Skin epidermis (tissue), 12 donors: ENCODE results near the gene ATXN2L.
"Not testable (repeated sequence)": the region's sequence is repeated elsewhere in the genome, so short reads cannot be mapped to it uniquely, and the experiment has no call there.

Experiments
- H3K27ac ChIP-seq, 21 experiments: fragments of 200-600 bp; sonication (generic) in 11 of 21; one replicate each; pipeline ENCODE4 v1.5.0; 2020; ENCODE audit warnings: mild to moderate bottlenecking in 3 of 21, inconsistent platforms in 2 of 21, moderate library complexity in 2 of 21
- H3K4me3 ChIP-seq, 7 experiments: fragments of 200-600 bp; sonication (generic) in 2 of 7; one replicate each; pipeline ENCODE4 v1.5.0; 2020; ENCODE audit warnings: inconsistent platforms in 2 of 7, mild to moderate bottlenecking in 2 of 7, moderate library complexity in 1 of 7

ATXN2L gene

DNA sequence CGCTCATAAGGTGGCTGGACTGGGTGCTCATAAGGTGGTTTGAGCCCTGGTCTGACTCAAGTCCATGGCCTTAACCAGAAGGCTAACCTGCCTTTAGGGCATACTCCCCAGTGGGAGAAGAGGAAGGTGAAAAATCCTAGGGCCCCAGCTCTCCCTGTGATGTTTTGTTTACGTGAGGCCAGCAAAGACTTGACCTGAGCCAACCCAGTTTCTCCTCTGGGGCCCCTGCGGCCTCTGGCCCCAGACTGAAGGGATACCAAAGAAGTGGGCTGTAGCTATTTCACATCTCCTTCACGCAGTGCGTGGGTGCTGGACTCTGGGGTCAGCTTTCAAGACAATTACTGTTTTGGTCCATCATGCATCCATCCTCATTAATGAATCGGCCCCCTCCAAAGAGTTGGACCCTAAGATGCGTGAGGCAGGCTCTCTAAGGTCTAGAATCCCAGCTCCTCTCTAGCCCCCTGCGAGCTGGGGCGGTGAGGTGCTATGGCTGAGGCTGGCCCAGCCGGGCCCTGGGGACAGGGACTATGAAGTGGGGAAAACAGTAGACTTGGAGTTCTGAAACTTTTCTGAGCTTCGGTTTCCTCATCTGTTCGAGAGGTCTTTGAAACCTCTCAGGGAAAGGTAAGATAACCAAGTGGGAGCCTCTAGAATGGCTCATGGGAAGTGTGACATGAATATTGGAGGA lies 42.3 kb downstream of the ATXN2L start:
- H3K27ac ChIP-seq: peak overlapping the region in 1 of 21 experiments; percentile 88
- peak overlapping the region in 1 of 7 experiments; percentile 63 for H3K4me3 ChIP-seq

DNA sequence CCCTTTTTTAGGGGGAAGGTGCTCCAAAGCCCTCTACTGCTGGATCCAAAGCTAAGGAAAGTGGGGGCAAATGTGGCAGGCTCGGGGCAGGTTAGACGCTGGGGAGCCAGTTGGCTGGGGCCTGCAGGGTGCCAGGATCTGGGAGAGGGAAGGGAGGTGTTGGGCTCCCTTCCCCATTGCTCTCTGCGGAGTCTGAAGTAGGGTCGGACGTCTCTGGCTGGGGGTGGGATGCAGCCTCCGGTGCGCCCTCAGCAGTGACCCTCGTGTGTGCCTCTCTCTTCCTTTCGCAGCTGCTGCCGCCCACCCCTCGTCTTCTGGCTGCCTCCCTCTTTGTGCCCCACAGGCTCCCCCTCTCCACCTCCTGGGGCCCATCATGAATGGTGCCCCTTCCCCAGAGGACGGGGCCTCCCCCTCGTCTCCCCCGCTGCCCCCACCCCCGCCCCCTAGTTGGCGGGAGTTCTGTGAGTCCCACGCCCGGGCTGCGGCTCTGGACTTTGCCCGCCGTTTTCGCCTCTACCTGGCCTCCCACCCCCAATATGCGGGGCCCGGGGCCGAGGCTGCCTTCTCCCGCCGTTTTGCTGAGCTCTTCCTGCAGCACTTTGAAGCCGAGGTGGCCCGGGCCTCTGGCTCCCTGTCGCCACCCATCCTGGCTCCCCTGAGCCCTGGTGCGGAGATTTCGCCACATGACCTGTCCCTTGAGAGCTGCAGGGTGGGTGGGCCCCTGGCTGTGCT lies 43.1 kb downstream of the ATXN2L start:
- H3K27ac ChIP-seq: no peak overlapping the region

DNA sequence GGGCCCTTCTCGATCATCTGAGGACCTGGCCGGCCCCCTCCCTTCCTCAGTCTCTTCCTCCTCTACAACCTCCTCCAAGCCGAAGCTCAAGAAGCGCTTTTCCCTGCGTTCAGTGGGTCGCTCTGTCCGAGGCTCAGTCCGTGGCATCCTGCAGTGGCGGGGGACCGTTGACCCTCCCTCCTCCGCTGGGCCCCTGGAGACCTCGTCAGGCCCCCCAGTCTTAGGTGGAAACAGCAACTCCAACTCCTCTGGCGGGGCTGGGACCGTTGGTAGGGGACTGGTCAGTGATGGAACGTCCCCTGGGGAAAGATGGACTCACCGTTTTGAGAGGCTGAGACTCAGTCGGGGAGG lies 43.6 kb downstream of the ATXN2L start:
- H3K27ac ChIP-seq: no peak overlapping the region
- no peak overlapping the region for H3K4me3 ChIP-seq

More for the DNA sequence above, 43.1 kb downstream of the ATXN2L start:
- no peak overlapping the region for H3K4me3 ChIP-seq

DNA sequence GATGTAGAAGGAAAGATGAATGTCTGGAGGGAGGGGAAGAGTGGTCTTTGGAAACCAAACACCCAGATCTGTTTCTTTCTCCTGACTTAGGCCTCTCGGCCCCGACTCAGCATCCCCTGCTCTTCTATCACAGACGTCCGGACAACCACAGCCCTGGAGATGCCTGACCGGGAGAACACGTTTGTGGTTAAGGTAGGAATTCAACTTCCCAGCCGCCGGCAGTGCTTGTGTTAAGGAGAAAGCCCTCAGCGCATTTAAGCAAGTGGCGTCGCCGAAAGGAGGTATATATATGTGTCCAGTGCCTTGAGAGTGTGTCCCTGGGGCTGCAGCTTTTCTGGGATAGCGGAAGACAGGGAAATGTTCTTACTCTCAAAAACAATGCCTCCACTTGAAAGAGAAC lies 44.4 kb downstream of the ATXN2L start:
- Histone ChIP-seq H3K27ac (no peak overlapping the region), H3K4me3 (no peak overlapping the region)

DNA sequence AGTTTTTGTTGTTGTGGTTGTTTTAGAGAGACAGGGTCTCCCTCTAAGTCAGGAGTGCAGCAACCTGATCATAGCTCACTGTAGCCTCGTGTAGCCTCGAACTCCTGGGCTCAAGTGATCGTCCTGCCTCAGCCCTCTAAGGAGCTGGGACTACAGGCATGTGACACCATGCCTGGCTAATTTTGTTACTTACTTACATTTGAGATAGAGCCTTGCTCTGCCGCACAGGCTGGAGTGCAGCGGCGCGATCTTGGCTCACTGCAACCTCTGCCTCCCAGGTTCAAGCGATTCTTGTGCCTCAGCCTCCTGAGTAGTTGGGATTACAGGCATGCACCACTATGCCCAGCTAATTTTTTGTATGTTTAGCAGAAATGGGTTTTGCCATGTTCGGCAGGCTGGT lies 44.8 kb downstream of the ATXN2L start:
- not testable (repeated sequence) for H3K4me3 ChIP-seq, H3K27ac ChIP-seq

DNA sequence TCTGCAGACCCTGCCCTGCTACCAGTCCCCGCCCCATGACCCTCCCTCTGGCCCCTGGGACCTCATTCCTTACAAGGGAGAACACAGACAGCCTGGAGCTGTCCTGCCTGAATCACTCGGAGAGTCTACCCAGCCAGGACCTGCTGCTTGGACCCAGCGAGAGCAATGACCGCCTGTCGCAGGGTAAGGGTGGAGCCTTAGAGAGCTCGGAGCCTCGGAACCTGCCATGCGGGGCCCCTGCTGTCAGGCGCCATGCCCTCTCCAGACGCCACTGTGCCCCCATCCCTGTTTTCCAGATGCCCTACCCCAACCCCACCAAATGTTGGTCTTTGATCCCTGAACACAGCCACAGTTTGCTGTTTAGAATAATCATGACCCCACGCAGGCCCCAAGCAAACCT lies 46.4 kb downstream of the ATXN2L start:
- H3K4me3 ChIP-seq: no peak overlapping the region
- H3K27ac ChIP-seq: no peak overlapping the region

DNA sequence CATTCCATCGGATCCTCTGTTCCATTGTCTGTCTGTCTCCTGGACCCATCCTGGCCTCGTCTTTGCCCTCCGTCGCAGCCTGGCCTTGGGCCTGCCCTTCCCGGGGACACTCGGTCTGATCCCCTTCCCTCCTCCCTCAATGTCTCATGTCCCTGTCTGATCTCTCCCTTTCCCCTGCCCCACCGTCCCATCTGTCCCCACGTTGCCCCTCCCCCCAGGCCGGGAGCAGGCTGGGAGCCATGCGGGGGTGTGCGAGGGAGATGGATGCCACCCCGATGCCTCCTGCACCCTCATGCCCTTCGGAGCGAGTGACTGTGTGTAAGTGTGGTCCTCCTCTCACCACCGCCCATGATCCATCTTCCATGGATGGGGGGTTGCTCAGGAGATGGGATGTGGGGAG lies 50.2 kb downstream of the ATXN2L start:
- Histone ChIP-seq H3K27ac (no peak overlapping the region), H3K4me3 (no peak overlapping the region)

DNA sequence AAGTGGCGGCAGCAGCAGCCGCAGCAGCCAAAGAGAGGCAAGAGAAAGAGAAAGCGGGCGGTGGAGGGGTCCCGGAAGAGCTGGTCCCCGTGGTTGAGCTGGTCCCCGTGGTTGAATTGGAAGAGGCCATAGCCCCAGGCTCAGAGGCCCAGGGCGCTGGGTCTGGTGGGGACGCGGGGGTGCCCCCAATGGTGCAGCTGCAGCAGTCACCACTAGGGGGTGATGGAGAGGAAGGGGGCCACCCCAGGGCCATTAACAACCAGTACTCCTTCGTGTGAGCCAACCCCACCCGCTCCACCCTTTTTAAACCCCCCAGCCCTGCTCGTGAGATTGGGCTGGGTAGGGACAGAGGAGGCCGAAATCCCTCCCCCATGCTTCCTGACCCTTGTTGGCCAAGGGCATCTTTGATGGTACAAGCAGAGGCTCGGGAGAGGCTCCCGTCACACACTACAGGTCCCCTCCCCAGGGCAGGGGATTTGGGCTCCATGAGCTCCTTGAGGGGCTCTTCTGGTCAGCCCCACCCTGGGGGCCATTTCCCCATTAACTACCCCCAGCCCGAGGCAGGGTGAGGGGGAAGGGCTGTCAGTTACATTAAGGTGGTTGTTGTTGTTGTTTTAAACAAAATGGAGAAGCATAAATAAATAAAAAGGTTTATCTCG lies 50.9 kb downstream of the ATXN2L start:
- H3K27ac ChIP-seq: no peak overlapping the region
- H3K4me3 ChIP-seq: no peak overlapping the region

DNA sequence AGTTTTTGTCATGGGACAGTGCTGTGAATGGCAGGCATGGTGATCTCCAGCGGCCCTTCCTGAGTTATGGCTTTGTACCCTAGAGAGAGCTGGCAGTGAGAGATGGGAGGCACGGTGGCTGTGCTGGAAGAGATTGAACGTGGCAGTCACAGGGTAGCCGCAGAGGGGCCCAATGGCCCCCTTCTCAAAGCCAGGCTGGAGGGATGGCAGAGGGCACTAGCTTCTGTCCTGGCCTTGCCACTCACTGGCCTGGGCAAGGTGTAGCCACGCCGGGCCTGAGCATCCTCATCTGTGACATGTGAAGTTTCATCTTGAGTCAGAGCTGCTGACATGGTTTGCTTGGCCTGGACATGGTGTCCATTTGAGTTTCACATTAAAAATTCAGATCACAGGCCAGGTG lies 51.6 kb downstream of the ATXN2L start:
- Histone ChIP-seq H3K27ac (no peak overlapping the region), H3K4me3 (no peak overlapping the region)

DNA sequence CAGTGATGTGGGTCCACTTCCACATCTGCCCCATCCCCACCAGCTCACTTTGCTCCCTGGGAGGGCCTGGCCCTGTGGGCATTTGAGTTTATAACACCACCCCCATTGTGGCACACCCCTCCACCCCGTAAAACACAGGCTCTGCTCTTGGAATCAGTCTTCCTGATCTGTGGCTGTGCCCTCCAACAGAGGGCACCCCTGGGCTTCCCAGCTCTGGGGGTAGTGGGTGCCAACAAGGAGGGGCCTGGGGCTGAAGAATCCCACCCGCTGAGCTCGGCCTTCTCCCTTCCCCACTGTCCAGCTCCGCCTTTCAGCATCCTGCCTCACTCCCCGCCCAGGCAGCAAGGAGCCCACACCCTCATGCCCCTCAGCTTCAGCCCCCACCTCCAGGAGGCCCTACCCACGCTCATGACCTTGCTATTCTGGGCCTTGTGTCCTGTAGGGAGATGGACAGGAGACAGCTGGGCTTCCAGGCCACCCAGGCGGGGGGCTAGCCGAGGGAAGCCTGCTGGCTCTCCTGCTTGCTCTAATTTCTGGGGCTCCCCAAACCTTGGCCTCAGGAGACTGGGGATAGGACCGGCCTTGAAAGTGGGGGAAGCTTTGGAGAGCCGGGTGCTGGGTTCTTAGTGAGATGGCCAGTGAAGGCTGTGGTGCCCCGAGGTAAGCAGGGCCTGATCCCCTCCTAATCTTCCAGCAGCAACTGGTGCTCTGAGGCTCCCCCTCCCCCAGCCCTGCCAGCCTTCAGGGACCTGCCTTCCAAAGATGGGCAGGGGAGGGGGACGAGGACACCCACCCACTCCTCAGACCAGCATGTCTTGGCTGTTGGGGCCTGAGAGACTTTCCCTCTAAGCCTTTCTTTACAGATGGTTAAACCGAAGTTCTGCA lies 52.6 kb downstream of the ATXN2L start:
- Histone ChIP-seq H3K27ac (no peak overlapping the region), H3K4me3 (no peak overlapping the region)

DNA sequence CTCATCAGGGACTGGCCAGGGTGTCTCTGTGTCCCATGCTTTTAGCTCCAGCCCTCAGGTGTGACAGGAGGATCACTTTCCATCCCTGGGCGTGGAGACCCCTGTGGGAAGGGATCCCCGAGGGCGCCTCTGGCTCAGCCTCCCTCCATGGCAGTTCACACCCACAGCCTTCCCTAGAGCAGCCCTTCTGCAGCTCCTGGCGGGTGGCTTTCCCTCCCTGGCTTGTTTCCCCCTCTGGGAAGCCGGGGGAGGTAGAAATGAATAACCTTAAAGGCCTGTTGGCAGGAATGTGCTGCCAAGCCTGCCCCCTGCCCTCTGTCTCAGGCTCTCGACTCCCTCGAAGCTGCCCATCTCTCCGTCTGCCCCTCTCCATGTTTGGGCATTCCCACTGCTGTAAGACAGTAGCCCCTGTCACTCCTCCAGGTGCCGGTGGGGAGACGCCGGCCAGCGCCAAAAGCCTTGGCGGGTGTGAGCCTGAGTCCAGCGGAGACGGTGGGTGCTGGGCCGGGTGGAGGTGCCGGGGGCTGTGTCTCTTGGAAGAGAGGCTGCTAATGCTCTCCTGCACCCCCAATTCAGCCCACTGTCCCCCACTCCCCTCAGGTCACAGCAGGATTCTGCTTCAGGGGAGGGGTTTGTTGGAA lies 53.3 kb downstream of the ATXN2L start:
- Histone ChIP-seq H3K27ac (no peak overlapping the region), H3K4me3 (no peak overlapping the region)

DNA sequence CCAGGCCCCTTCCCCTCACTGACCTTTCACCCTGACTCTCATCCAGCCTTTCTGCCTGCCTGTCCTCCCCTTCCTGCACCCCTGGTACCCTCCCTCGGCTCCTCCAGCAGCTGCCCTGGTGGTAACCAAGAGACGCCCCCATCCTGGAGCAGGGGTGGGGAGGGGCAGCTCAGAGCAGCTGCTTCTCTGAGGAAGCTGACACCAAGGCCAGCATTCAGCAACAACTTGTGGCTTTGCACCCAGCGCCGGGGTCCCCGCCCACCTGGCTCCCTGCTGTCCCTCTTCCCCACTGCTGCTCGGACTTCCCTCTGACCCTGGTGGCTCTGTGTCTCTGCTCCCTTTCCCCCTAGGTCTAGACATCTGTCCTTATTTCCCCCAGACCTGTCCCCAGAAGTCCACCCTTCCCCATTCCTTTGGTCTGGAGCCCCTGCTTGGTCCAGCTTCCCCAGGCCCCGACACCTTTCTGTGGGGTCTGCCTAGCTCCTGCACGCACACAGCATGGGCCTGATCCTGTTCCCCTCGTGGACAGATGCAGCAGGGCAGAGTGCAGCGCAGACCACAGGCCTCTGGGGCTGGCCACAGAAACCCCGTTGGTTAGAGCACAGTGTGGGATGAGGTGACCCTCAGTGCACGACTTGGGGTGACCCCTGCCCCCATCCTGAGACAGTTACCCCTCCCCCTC lies 54.3 kb downstream of the ATXN2L start:
- Histone ChIP-seq H3K4me3 (no peak overlapping the region), H3K27ac (no peak overlapping the region)

DNA sequence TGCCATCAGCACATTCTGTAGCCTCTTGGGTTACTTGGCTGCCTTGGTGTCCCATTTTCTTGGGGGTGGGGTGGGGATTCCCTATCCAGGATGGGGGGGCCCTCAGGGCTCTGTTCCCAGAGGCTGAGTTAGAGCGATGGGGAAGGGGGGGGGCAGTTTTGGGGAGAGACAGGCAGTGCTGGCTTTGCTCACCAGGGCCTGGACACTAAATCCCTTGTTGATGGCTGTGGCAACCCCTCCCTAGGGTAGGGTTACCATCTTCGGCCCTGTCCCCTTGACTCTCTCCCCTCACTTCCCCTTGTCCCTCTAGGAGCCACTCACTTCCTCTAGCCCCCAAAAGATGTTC lies 54.8 kb downstream of the ATXN2L start:
- no peak overlapping the region for H3K4me3 ChIP-seq

DNA sequence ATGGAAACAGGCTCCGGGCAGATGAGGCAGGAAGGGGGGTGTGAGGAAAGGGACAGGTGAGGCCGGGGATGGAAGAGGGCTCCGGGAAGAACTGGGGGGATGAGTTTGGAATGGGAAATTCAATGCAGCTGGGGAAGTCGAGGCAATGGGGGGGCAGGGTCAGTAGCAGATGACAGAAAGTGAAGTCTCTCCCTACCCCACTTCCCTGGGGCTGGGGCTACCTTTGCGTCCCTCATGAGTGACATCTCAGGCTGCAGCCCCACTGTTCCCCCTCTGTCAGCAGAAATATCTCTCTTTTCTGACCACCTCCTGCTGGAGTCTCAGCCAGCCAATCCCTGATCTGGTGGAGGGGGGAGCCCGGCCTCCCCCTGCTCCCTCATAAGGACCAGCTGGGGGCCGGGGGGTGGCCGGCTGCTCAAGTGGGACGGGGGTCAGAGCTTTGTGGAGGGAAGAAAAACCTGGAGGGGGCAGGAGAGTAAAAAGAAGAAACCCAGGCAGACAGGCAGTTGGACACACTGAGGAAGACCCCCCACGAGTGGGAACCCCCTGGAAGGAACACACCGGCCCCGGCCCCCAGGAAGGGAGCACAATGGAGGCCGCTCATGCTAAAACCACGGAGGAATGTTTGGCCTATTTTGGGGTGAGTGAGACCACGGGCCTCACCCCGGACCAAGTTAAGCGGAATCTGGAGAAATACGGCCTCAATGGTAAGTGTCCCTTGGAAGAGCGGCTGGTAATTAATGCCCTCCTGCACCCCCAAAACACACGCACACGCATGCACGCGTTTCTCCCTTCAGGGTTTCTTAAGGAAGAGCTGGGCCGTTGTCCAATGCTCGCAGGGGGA lies 55.5 kb downstream of the ATXN2L start, which contains the start of gene ATP2A1:
TSS of gene ATP2A1 (plus strand) at position 406 of the 844 bp plus-strand sequence. CDS start at position 590, 184 bp downstream.
- Histone ChIP-seq H3K27ac (peak within 1 kb of the TSS in 5 of 21 experiments; percentile 12 to 62 (median 39)), H3K4me3 (peak within 1 kb of the TSS; percentile 38 to 67 (median 56))

More for the DNA sequence above, 54.8 kb downstream of the ATXN2L start:
- no peak overlapping the region for H3K27ac ChIP-seq

DNA sequence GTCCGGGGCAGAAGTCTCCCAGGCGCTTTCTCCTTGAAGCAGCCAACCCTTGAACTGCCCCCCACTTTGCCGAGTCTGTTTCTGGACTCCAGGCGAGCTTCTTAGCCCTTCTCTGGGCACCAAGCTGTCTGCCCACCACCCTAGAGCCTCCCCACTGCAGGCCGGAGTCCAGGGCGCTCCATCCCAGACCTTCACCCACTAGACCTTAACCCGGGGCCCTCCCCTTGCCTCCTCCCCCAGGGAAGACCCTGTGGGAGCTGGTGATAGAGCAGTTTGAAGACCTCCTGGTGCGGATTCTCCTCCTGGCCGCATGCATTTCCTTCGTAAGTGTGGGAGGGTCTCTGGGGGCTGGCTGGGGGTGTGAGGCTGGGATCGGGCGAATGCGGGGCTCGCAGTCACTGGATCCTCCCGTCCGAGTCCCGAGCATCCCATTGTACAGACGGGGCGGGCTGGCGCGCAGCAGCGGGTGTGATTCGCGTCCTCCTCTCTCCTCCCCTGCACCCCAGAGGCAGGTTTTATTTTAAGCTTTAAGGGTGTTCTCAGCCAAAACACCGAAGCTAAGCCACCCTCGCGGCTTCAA lies 56.6 kb downstream of the ATXN2L start:
- peak overlapping the region; percentile 38 to 67 (median 56) for H3K4me3 ChIP-seq
- H3K27ac ChIP-seq: peak overlapping the region in 6 of 21 experiments; percentile 12 to 62 (median 36)

DNA sequence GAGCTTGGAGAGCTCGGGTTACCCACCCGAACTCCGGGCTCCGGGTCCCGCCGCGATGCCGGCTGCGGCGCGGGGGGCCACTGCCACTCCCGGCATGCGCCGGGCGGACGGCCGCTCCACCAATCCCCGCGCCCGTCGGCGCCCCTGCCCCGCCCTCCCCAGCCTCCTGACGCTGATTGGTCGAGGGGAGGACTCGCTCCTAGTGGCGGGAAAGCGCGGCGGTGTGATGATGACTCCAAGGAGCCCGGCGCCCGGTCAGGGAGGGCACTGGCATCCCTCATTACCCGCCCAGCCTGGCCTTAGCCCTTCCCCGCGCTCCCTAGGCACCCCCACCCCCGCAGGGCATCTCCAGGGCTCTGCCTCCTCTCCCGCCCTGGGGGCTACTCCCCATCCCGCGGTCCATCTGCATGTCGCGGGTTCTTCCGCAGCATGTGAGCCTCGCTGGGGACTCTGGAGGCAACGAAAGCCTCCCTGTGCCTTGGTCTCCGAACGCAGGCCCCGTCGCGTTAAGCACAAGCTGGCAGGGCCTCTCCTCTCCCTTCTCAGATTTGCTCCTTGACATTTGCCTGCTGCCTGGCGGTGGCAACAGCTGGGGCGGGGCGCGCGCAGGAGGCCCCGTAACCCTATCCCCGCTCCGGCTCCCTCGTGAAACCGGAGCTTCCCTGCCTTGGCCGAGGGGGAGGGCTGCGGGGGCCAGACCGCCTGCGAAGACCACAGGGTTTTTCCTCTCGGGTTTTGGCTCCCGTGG lies 57.2 kb downstream of the ATXN2L start:
- peak overlapping the region in 5 of 21 experiments; percentile 32 to 62 (median 39) for H3K27ac ChIP-seq

DNA sequence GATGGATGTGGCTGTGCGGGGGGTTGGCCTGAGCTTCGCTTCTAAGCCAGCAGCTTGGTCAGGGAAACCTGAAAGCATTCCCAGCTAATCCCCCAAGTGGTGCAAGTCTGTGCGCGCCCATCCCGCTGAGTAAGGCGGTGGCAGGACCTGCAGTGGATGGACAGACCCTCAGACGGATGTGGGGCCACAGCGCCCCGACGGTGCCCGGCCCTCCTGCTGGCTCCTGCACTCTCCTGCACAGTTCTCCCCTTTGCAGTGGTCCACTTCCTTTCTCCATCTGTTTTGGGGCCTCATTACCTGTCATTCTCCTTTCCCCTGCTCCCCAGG lies 57.8 kb downstream of the ATXN2L start:
- Histone ChIP-seq H3K27ac (no peak overlapping the region), H3K4me3 (peak overlapping the region in 2 of 7 experiments; percentile 63 to 65)

More for the DNA sequence above, 57.2 kb downstream of the ATXN2L start:
- peak overlapping the region; percentile 38 to 67 (median 56) for H3K4me3 ChIP-seq
